Raji (cell line): ENCODE data around the gene PLEKHM3.

Experiments used
- POLR2A ChIP-seq: IDR thresholded peaks from 2 replicates; pipeline ENCODE4 v1.6.1; 2011; ENCODE audit warnings: low read depth, low read length, control low read depth; ENCODE audit not compliant: insufficient read depth

Gene PLEKHM3

GRCh38 chr2:207831584-207832248 lies 193.6 kb downstream of the PLEKHM3 start:
- no peak for TF ChIP-seq POLR2A

- TF ChIP-seq POLR2A: no peak
These were observed 194.4 kb downstream of the PLEKHM3 start for GRCh38 chr2:207830778-207831438.

DNA sequence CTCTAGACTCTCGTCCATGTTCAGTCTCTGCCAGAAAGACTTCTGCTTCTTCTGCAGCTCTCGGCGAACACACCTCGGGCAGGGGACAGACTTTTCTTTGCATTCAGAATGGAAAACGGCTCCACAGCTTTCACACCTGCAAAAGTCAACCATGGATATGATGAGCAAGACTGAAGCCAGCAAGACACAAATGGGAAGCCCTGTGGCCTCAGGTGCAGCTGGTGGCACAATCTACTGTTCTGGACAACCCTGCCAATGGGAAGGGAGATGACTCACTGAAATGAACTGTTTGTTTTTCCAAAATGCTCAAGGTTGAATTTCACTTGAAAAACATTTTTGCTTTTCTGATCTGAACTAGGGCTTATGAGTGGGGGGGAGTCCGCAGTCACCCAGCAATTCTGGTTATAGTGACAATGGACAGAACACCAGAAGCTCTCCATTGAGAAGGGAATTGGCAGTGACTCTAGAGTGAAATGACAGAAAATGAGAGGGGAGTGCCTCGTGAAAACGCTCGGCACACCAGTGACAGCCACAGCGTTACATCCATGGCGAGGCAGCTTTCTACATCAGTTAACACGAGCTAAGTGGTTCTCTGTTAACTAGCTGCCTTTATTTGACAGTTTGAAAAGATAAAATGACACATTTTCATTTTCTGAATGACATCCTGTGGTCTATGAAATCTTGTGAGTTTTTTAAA lies 196.8 kb downstream of the PLEKHM3 start:
- TF ChIP-seq POLR2A: no peak

- TF ChIP-seq POLR2A: no peak
These were observed 199.3 kb downstream of the PLEKHM3 start for GRCh38 chr2:207825978-207826377.

- TF ChIP-seq POLR2A: no peak
These were observed 200.0 kb downstream of the PLEKHM3 start for GRCh38 chr2:207825045-207825954.

- no peak for TF ChIP-seq POLR2A
These were observed 201.5 kb downstream of the PLEKHM3 start for GRCh38 chr2:207823865-207824264.

DNA sequence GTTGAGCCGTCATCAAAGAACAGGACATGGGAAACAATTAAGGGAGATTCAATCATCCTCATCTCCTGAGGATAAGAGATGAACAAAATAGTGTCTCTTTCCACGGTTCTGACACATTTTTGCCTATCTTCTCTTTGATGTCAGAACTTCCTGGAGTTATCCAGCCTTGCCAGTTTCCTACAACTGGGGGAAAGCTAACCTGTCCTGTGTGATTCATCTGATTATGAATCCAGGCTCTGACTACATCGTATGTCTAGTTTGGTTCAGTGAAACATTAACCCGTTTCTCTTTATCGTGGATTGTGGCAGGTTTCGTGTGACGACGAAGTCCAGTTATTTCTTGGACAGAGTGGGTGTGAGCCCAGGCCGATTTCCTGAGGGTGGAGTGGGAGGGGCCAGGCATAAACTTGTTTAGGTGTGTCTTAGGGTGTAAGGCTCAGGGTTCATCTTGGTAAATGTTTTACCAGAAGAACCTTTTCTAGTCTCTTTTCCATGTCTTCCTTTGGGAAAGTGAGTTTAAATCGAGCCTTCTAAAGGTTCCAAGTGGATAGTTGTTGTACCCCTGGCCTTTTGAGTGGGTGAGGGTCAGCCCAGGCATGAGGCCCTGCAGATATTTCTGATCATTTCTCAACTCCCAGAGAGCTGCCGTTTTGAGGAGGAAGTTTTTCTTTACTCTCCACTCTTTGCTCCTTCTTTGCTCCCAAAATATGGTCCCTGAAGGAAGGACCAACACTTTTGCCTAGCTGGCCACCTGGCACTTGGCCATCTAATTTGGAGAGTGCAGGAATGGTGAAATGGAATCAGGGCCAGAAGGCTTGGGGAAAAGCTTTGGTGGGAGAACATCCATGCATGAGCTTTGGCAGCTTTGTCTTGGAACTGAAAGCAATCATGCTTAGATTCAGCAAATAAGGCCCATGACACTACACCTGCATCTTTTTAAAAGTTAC lies 205.2 kb downstream of the PLEKHM3 start:
- TF ChIP-seq POLR2A: no peak

GRCh38 chr2:207819021-207819797 lies 206.1 kb downstream of the PLEKHM3 start:
- TF ChIP-seq POLR2A: no peak

DNA sequence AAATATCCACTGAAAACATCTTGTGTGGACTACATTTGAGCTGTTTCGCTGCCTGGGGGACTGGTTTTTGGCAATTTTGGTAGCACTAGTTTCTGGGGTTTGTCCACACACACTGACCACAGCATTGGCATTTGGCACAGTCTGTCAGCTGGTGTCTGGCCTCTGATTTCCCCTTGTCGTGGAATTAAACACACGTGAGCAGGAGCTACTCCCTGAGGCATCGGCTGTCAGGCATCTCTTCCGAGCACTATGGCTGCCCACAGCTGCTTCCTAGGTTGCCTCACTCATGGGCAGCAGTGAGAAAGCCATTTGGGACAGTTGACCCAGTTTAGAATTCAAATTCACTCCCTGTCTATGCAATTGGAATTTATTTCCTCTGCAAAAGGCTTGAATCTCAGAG lies 208.8 kb downstream of the PLEKHM3 start:
- no peak for TF ChIP-seq POLR2A

DNA sequence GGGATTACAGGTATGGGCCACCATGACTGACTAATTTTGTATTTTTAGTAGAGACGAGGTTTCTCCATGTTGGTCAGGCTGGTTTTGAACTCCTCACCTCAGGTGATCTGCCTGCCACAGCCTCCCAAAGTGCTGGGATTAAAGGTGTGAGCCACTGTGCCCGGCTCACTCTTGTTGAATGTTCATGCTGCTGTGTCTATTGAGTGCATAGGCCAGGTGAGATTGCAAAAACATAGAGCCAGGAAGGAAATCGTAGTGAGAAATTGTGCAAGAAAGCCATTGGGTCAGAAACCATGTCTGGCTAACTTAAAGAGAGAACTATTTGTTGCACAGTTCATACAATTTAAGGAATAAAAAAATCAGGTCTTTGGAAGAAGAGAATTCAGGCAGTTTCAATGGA lies 210.1 kb downstream of the PLEKHM3 start:
- TF ChIP-seq POLR2A: no peak

- no peak for TF ChIP-seq POLR2A
These were observed 211.4 kb downstream of the PLEKHM3 start for GRCh38 chr2:207813942-207814341.

DNA sequence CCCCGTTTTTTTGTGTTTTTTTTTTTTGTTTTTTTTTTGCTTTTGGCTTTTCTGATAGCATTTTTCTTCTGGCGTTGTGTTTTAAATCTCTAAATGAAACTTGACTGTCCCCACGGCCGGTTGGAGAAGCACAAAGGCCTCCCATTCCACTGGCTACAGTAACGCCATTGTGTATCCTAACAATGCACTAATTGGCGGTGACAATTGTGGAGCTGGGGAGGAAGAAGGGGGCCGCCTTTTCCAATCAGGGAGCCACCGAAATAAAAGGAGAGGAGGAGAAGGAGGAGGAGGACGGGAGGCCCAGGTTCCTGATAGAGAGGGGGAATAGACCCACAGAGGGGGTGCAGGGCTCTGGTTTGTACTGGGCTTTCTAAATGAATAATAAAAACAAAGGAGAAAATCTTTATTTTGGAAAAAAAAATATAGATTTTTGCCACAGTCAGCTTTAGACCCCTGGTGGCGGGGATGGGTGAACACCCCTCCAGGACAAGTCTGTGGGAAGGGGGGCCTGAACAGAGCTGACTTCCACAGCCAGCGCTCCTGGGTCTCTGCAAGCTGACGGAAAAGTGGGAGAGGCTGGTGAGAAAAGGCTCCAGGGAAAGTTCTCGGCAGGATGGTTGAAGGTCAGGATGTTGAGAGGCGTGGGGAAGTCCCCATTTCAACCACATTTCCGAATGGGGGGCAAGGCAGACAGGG lies 212.0 kb downstream of the PLEKHM3 start:
- TF ChIP-seq POLR2A: no peak

- TF ChIP-seq POLR2A: no peak
These were observed 212.6 kb downstream of the PLEKHM3 start for GRCh38 chr2:207812726-207813080.
